H1 (cell line): Measurements from ENCODE around the gene SOCS4.

Experiments
- ATF3 ChIP-seq: IDR thresholded peaks from 2 replicates; pipeline ENCODE4 v1.6.1; 2011; ENCODE audit warnings: low read depth, mild to moderate bottlenecking, low read length; ENCODE audit not compliant: insufficient read depth
- CTCF ChIP-seq, 3 experiments: IDR thresholded peaks; 1 replicate in 2 of 3; 2 replicates in 1 of 3; pipeline versions ENCODE4 v1.5.1 to v1.6.1; 2011; ENCODE audit warnings: low read length in 3 of 3, mild to moderate bottlenecking in 3 of 3, inconsistent platforms in 2 of 3, low read depth in 1 of 3, moderate library complexity in 1 of 3; ENCODE audit not compliant: insufficient read depth in 1 of 3; ENCODE audit errors: control extremely low read depth in 1 of 3
- GABPA ChIP-seq: IDR thresholded peaks from 2 replicates; pipeline ENCODE4 v1.6.1; 2011; ENCODE audit warnings: mild to moderate bottlenecking, low read length, moderate library complexity, borderline replicate concordance; ENCODE audit not compliant: insufficient read depth
- MAX ChIP-seq: IDR thresholded peaks from 2 replicates; pipeline ENCODE4 v1.6.1; 2012; ENCODE audit warnings: inconsistent platforms
- PHF8 ChIP-seq: fragments of 200-600 bp; sonication (generic); conservative IDR thresholded peaks from 2 replicates; pipeline ENCODE4 v1.7.1; 2012; ENCODE audit warnings: low read depth, mild to moderate bottlenecking, inconsistent platforms, low read length, moderate library complexity
- POLR2A ChIP-seq, 2 experiments: IDR thresholded peaks; 1 replicate in 1 of 2; 2 replicates in 1 of 2; pipeline ENCODE4 v1.6.1; 2011; ENCODE audit warnings: low read depth in 2 of 2, low read length in 2 of 2, mild to moderate bottlenecking in 2 of 2; ENCODE audit errors: control extremely low read depth in 1 of 2
- POLR2AphosphoS5 ChIP-seq: IDR thresholded peaks from 2 replicates; pipeline ENCODE4 v1.6.1; 2011; ENCODE audit warnings: low read depth, low read length
- SP1 ChIP-seq: IDR thresholded peaks from 2 replicates; pipeline ENCODE4 v1.6.1; 2011; ENCODE audit warnings: low read depth, low read length
- TAF1 ChIP-seq: IDR thresholded peaks from 2 replicates; pipeline ENCODE4 v1.6.1; 2011; ENCODE audit warnings: mild to moderate bottlenecking, low read depth, low read length
- TBP ChIP-seq: IDR thresholded peaks from 2 replicates; pipeline ENCODE4 v1.6.1; 2011; ENCODE audit warnings: low read depth, low read length, improper control_type of control experiment
- TCF12 ChIP-seq: IDR thresholded peaks from 2 replicates; pipeline ENCODE4 v1.6.1; 2011; ENCODE audit warnings: low read depth, mild to moderate bottlenecking, low read length

GRCh38 chr14:55026441-55026792 is 619 bp upstream of the SOCS4 start:
- TF ChIP-seq CTCF (IDR thresholded peaks at IDR 0.05; ENCODE audit: control extremely low read depth in 1 of 3, insufficient read depth in 1 of 3, low read depth in 1 of 3, low read length in 3 of 3) = no peak
- TF ChIP-seq SP1 = no peak
- no peak for TF ChIP-seq PHF8
- TF ChIP-seq MAX = no peak
- TF ChIP-seq TBP = no peak
- no peak for TF ChIP-seq POLR2AphosphoS5
- no peak for TF ChIP-seq POLR2A (IDR thresholded peaks at IDR 0.05; ENCODE audit: control extremely low read depth in 1 of 2, low read depth in 2 of 2, low read length in 2 of 2)
- TF ChIP-seq TAF1 = no peak
- no peak for TF ChIP-seq ATF3
- no peak for TF ChIP-seq GABPA
- TF ChIP-seq TCF12 = no peak
